Measurements from ENCODE around the gene HOXC12. TPM values are rescaled to one million over a fixed set of nuclear protein-coding genes. Genes with fewer than 3 reads are reported as not detected.

Gene HOXC12
- total RNA-seq, 1 donor from 2014 or later, result not detected

GRCh38 chr12:53967421-53967925, 12.8 kb downstream of the HOXC12 start:
- no peak overlapping the region for H3K27ac Mint-ChIP-seq
- no peaks in the 10 kb centered on the region for H3K36me3 Mint-ChIP-seq
- H3K4me3 Mint-ChIP-seq, result peak overlapping the region; percentile 12
- peaks cover 100% of the 10 kb centered on the region for H3K27me3 Mint-ChIP-seq (ENCODE audit: low read depth)
- H3K4me1 Mint-ChIP-seq, result peaks cover 16% of the 10 kb centered on the region
- H3K9me3 Mint-ChIP-seq, result no peaks in the 10 kb centered on the region
- TF ChIP-seq CTCF (IDR thresholded peaks at IDR 0.05; ENCODE audit: unreplicated experiment), result no peak
- no peak for DNase-seq (ENCODE audit: low spot score in 2 of 2, unreplicated experiment in 2 of 2)

- no peaks in the 10 kb centered on the region for H3K9me3 Mint-ChIP-seq
- peak overlapping the region; percentile 10 for H3K27ac Mint-ChIP-seq
- H3K4me1 Mint-ChIP-seq, result peaks cover 23% of the 10 kb centered on the region
- H3K27me3 Mint-ChIP-seq (ENCODE audit: low read depth), result peaks cover 100% of the 10 kb centered on the region
- TF ChIP-seq CTCF (IDR thresholded peaks at IDR 0.05; ENCODE audit: unreplicated experiment), result no peak
- peak overlapping the region; percentile 30 for H3K4me3 Mint-ChIP-seq
- DNase-seq (ENCODE audit: low spot score in 2 of 2, unreplicated experiment in 2 of 2), result no peak
- no peaks in the 10 kb centered on the region for H3K36me3 Mint-ChIP-seq
These were observed 13.8 kb downstream of the HOXC12 start for GRCh38 chr12:53968214-53969127.

- H3K4me3 Mint-ChIP-seq, result no peak overlapping the region
- peaks cover 99% of the 10 kb centered on the region for H3K27me3 Mint-ChIP-seq (ENCODE audit: low read depth)
- no peak for TF ChIP-seq CTCF (IDR thresholded peaks at IDR 0.05; ENCODE audit: unreplicated experiment)
- no peak overlapping the region for H3K27ac Mint-ChIP-seq
- no peaks in the 10 kb centered on the region for H3K9me3 Mint-ChIP-seq
- H3K4me1 Mint-ChIP-seq, result peaks cover 23% of the 10 kb centered on the region
- H3K36me3 Mint-ChIP-seq, result no peaks in the 10 kb centered on the region
- no peak for DNase-seq (ENCODE audit: low spot score in 2 of 2, unreplicated experiment in 2 of 2)
These were observed 15.0 kb downstream of the HOXC12 start for GRCh38 chr12:53969588-53970259.

- no peaks in the 10 kb centered on the region for H3K9me3 Mint-ChIP-seq
- no peak overlapping the region for H3K27ac Mint-ChIP-seq
- peaks cover 99% of the 10 kb centered on the region for H3K27me3 Mint-ChIP-seq (ENCODE audit: low read depth)
- no peak for TF ChIP-seq CTCF (IDR thresholded peaks at IDR 0.05; ENCODE audit: unreplicated experiment)
- no peak overlapping the region for H3K4me3 Mint-ChIP-seq
- H3K36me3 Mint-ChIP-seq, result no peaks in the 10 kb centered on the region
- DNase-seq (ENCODE audit: low spot score in 2 of 2, unreplicated experiment in 2 of 2), result no peak
- peaks cover 24% of the 10 kb centered on the region for H3K4me1 Mint-ChIP-seq
These were observed 15.7 kb downstream of the HOXC12 start for GRCh38 chr12:53970451-53970850.

- H3K36me3 Mint-ChIP-seq, result no peaks in the 10 kb centered on the region
- DNase-seq (ENCODE audit: low spot score in 2 of 2, unreplicated experiment in 2 of 2), result no peak
- H3K4me3 Mint-ChIP-seq, result no peak overlapping the region
- no peaks in the 10 kb centered on the region for H3K9me3 Mint-ChIP-seq
- peaks cover 99% of the 10 kb centered on the region for H3K27me3 Mint-ChIP-seq (ENCODE audit: low read depth)
- TF ChIP-seq CTCF (IDR thresholded peaks at IDR 0.05; ENCODE audit: unreplicated experiment), result no peak
- H3K4me1 Mint-ChIP-seq, result peaks cover 27% of the 10 kb centered on the region
- H3K27ac Mint-ChIP-seq, result no peak overlapping the region
These were observed 16.4 kb downstream of the HOXC12 start for GRCh38 chr12:53971129-53971528.
